IPS-18c (cell line): Measurements from ENCODE around the gene AQP12B.
"Not testable (repeated sequence)": the region's sequence is repeated elsewhere in the genome, so short reads cannot be mapped to it uniquely, and the experiment has no call there.

ENCODE experiments used
- H3K4me3 ChIP-seq: 2 replicates; pipeline ENCODE4 v1.7.0; 2013; ENCODE audit warnings: low read depth, mild to moderate bottlenecking, low read length, moderate library complexity; ENCODE audit not compliant: insufficient read depth
- H3K9me3 ChIP-seq: one replicate; pipeline ENCODE4 v1.6.1; 2013; ENCODE audit warnings: mild to moderate bottlenecking, low read length, moderate library complexity; ENCODE audit not compliant: control insufficient read depth, insufficient read depth

The AQP12B gene

DNA sequence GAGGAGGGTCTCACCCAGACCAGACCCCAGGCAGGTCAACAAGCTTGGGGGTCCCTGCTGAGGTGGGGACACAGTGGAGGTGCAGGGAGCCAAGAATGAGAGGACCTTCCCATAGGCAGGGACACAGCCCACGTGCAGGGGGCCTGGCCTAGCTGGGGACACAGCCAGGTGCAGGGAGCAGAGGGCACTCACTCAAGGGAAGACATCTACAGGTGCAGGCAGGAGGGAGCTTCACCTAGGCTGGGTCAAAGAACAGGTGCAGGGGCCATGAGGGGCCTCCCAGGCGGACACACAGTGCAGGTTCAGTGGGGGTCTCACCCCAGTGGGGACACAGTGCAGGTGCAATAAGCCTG lies 8.4 kb upstream of the AQP12B start:
- not testable (repeated sequence) for H3K4me3 ChIP-seq, H3K9me3 ChIP-seq

DNA sequence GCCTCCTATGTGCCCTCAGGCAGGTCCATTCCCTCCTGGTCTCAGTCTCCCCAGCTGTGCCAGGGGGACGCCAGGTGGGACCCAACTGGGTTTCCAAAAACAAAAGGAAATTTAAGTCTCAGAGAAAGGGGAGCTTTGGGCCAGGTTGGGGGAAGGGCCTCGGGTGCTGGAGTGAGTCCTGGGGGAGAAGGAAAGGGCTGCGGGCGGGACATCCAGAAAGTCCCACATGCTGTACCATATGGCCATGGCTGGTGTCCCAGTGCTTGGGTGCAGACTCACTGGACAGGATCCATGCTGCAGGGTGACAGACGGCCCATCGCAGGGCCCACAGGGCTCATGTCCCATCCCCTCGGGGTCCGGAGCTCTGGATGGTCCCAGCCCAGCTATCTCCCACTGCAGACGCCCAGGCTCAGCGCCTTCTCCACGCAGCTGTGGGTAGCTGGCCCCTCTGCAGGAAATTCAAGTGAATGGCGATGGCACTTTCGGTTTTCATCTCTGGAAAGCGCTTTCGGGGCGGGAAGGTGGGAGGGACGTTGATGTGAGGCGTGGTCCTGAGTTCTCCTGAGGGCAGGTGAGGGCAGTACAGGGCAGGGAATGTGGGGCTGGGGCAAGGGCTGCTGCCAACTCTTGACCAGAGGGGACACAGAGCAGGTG lies 7.9 kb upstream of the AQP12B start:
- H3K4me3 ChIP-seq, H3K9me3 ChIP-seq: not testable (repeated sequence)

DNA sequence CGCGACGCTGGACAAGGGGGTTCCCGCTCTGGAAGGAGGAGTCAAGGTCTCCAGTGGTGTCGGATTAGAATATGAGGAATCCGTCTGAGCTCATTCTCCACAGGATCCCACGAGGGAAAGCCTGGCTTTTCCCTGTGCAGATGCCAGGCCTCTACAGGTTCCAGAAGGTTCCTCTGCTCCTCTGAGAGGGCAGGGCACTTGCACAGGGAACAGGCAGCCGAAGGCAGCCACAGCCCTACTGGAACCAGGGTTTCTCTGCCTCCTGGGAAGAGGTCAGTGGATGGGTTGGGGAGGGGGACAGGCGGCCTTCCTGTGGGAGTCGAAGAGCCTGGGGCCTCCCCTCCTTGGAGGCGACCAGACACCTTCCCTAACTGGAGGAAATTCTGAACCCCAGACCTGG lies 7.3 kb upstream of the AQP12B start:
- Histone ChIP-seq H3K4me3 (no peak overlapping the region), H3K9me3 (no peaks in the 10 kb centered on the region)

DNA sequence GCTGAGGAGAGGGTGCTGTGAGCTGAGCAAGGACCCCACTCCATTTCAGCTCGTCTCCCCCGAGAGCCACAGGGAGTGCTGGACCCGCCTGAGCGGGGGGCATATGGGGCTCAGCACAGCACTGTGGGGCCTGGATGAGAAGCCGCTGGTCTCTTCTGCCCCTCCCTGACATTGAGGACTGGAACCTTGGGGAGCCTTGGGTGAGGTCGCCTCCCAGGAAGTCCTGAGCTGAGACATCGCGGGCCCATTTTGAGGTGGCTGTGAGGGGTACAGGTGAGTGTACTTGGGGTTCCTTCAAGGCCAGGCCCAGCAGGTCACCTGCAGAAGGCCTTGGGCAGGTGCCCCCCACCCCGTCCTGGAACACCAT lies 5.9 kb upstream of the AQP12B start:
- H3K9me3 ChIP-seq = no peaks in the 10 kb centered on the region
- H3K4me3 ChIP-seq = no peak overlapping the region

DNA sequence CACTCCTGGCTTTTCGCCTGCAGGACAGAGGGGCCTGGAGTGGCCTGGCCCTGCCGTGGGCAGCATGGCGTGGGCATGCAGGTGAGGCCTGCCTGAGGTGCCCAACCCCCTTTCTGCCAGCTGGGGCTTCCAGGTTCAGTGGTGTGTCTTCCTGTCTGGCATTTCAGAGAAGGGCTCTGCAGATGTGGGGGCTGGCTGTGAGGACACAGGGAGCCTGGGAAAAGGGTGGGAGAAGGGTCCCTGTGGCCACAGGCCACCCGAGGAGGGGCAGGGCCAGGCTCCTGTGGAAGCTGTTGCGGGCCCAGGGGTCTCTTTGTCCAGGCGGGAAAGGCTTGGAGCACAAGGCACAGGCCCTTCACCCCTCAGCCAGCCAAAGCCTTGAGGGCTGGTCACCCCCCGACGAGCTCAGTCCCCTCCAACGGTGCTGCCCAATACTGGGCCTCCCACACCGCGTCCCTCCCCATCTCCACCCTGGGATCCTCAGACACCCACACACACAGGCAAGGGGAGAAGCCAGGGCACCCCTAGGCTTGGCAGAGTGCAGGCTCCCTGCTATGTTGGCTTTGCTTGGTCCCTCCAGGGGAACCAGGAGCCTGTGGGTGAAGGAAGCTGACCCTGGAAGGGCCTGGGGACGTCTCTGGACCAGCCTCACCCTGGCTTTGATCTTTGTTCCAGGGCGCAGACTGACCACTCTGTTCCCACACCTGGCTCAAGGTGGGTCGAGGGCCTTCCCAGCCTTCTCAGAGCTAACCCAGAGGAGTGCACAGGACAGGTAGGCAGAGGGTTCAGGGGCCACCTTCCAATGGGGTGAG lies 5.3 kb upstream of the AQP12B start:
- H3K9me3 ChIP-seq = no peaks in the 10 kb centered on the region
- no peak overlapping the region for H3K4me3 ChIP-seq

DNA sequence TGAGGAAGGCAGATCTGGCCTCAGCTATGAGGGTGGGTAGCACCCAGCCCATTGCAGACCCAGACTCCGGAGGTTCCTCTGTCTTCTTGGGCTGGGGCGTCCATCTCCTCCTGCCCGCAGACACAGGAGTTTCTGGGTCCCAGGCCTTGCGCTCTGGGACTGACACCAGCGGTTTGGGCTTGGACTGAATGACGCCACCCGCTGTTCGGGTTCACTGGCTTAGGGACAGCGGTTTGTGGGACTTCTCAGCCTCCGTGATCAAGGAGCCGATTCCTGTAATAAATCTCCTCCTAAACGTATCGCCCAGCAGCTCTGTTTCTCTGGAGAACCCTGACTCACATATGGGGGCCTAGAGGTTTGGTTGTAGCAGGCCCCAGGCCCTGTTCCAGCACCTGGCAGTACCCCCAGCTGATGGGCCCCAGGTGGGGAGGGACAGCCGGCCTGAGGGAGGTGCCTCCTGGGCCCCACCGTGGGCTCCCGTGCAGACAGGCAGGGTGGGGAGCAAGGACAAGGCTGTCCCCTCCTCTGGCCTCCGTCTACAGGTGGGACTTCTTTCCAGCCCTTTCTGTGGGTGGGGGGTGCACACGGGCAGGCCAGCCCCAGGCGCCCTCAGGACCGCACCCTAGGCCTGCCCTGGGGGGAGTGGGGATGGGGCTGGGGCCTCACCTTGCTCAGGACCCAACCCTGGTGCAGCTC lies 4.5 kb upstream of the AQP12B start:
- Histone ChIP-seq H3K9me3 (no peaks in the 10 kb centered on the region), H3K4me3 (no peak overlapping the region)

DNA sequence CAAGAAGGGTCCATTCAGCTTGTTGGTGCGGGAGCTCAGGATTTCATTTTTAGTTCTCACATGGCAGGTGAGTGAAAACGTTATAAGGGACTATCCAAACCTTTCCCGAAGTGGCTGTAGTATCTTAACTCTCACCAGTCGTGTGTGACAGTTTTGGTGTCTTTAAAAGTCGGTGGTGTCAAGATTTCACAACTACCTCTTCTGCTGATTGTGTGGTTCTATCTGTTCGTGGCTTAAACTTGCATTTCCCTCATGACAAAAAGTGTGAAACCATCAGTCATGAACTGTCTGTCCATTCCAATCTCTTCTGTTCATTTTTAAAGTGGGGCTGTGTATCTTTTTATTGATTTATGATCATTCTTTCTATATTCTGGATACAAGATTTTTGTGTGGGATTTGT lies 3.8 kb upstream of the AQP12B start:
- Histone ChIP-seq H3K9me3 (no peaks in the 10 kb centered on the region), H3K4me3 (no peak overlapping the region)

DNA sequence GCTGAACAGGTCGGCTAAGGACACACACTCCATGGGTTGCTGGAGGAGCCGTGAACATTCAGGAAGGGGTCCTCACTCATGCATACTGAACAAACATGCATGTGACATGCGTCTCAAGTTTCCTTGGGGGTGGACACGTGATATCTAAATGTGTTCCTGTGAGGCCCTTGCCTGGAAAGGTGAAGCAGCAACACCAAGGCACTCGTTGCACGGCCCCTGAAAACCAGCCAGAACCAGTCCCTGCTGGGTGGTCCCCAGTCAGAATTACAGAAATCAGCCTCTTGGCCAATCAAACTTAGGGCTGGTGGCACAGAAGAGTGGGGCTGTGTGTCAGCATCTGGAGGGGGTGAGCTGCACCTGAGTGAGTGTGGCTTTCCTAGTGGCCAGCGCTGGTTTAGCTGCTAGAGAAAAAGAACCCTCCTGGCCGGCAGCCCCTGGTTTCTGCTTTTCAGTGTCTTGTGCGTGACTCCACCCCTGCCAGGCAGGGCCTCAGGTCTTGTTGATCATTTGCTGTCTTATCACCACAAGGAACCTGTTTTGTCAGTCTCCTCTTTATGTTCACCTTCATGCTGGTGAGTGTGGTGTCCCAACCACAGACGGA lies 3.2 kb upstream of the AQP12B start:
- H3K9me3 ChIP-seq = no peaks in the 10 kb centered on the region

DNA sequence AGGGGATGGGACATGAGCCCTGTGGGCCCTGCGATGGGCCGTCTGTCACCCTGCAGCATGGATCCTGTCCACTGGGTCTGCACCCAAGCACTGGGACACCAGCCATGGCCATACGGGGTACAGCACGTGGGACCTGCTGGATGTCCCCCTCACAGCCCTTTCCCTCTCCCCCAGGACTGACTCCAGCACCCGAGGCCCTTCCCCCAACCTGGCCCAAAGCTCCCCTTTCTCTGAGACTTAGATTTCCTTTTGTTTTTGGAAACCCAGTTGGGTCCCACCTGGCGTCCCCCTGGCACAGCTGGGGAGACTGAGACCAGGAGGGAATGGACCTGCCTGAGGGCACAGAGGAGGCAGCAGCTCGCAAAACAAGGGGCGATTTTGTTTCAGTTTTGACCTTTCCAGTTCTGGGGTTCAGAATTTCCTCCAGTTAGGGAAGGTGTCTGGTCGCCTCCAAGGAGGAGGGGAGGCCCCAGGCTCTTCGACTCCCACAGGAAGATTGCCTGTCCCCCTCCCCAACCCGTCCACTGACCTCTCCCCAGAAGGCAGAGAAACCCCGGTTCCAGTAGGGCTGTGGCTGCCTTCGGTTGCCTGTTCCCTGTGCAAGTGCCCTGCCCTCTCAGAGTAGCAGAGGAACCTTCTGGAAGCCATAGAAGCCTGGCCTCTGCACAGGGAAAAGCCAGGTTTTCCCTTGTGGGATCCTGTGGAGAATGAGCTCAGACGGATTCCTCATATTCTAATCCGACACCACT lies 1.5 kb upstream of the AQP12B start:
- H3K9me3 ChIP-seq, H3K4me3 ChIP-seq: not testable (repeated sequence)

More for the DNA sequence above, 3.2 kb upstream of the AQP12B start:
- H3K4me3 ChIP-seq = no peak overlapping the region

DNA sequence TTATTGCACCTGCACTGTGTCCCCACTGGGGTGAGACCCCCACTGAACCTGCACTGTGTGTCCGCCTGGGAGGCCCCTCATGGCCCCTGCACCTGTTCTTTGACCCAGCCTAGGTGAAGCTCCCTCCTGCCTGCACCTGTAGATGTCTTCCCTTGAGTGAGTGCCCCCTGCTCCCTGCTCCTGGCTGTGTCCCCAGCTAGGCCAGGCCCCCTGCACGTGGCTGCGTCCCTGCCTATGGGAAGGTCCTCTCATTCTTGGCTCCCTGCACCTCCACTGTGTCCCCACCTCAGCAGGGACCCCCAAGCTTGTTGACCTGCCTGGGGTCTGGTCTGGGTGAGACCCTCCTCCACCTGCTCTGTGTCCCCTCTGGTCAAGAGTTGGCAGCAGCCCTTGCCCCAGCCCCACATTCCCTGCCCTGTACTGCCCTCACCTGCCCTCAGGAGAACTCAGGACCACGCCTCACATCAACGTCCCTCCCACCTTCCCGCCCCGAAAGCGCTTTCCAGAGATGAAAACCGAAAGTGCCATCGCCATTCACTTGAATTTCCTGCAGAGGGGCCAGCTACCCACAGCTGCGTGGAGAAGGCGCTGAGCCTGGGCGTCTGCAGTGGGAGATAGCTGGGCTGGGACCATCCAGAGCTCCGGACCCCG lies 769 bp upstream of the AQP12B start:
- not testable (repeated sequence) for H3K9me3 ChIP-seq, H3K4me3 ChIP-seq

DNA sequence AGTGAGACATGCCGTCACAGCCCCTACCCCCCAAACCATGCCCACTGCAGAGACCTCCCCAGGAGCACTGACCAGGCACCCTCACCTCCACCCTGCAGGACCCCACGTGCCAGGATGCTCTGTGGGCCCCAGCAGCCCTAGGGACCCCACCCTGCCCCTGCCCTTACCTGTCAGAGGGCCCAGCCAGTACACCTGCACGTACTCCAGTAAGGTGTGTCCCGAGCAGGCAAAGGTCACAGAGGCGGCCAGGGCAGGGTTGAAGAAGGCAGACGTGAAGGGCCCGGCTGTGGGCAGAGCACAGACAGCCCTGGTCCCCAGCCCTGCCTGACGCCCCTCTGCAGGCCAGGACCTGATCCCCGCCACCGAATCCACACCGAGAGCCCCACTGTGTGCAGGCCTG lies 2.5 kb downstream of the AQP12B start:
- H3K9me3 ChIP-seq, H3K4me3 ChIP-seq: not testable (repeated sequence)

DNA sequence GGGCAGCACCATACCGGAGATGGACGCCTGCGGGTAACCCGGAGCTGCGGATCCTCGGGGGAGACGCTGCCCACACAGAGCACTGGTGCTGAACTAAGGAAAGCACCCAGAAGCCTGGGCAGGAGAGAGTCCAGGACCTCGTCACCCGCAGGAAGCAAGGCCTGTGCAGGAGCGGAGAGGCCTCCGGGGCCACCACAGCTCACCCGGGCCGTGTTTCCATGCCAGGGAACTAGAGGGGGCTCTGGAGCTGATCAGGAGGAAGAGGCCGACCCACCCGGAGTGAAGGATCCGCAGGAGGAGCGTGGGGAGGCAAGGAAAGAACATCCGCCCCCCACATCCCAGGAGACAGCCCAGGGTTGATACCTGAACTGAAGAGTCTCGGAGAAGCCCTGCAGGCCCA lies 3.8 kb downstream of the AQP12B start:
- not testable (repeated sequence) for H3K4me3 ChIP-seq, H3K9me3 ChIP-seq

DNA sequence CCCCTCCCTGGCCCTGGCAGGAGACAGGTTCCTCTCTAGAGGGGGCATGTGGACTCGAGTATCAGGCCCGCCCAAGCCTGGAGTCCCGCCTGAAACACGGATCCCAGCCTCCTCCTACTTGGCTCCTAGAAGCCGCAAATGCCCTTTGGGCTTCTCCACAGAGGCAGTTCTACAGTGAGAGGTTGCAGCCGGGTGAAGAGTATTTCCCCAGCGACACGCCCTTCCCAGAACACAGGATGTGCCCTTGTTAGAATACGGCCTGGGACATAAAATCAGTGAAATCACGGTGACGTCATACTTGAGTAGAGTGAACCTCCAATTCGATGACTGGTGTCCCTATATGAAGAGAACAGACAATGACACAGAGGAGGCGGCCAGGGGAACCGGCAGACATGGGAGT lies 4.6 kb downstream of the AQP12B start:
- not testable (repeated sequence) for H3K9me3 ChIP-seq, H3K4me3 ChIP-seq

DNA sequence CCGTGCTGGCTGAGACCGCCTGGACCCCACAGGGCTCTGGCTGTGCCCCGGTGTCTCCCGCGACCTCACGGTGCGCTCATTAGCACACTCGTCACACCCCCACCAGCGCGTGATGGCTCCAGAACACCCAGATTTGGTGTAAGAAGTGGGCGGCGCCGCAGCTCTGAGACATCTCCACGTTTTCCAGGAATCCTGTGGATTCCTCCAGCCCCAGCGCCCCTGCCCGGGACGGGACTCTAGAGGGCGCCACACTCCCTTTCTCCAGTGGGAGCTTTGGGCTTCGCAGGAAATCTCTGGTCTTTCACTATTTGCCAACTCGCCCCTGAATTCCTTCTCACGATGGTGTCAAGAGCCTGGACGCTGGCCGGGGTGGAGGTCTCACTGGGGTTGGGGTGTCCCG lies 7.3 kb downstream of the AQP12B start:
- H3K4me3 ChIP-seq, H3K9me3 ChIP-seq: not testable (repeated sequence)

DNA sequence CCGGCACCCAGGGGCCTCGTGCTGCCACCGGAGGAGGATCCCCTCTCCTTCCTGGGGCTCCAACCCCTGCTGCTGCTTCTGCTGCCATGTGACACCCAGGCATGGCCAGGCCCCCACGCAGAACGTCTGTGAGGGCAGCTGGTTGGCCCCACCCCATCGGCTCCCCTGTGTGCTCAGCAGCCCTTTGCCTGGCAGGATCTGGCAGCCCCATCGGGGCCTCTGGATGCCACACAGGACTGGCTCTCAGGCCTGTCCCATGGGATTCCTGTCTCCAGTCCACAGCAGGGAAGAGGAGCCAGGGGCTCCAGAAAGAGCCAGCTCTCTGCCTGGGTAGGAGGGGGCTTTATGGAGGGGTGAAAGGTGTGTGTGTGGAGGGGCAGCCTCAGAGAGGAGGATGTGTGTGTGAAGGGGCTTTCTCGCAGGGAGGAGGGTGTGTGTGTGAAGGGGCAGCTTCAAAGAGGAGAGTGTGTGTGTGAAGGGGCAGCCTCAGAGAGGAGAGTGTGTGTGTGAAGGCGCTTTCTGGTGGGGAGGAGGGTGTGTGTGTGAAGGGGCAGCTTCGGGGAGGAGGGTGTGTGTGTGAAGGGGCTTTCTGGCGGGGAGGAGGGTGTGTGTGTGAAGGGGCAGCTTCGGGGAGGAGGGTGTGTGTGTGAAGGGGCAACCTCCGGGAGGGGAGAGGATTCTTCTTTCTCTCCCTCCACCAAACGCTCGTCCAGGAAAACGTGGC lies 8.1 kb downstream of the AQP12B start:
- not testable (repeated sequence) for H3K4me3 ChIP-seq, H3K9me3 ChIP-seq

DNA sequence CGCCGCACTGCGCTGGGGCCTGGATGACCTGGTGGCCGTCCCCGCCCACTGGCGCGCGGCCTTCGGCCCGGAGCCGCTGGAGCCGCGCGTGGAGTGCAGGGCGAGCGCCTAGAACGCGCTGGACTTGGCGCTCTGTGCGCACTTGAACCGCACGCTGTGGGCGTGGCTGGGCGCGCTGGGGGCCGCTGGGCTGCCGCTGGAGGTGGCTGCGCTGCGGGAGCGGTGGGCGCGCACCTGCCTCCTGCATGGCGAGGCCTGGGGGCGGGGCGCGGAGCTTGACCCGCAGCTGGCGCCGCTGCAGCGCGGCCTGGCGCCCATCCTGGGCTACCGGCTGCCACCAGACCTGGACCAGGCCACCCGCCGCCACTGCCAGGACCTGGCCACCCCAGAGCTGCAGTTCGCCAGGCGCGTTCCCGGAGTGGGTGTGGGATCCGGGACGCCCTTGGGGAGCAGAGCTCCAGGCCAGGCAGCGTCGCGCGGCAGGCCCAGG lies 9.9 kb downstream of the AQP12B start:
- H3K4me3 ChIP-seq = no peak overlapping the region

More for the DNA sequence above, 9.9 kb downstream of the AQP12B start:
- H3K9me3 ChIP-seq = no peaks in the 10 kb centered on the region
